Gastroesophageal sphincter (tissue), 3 donors: Measurements from ENCODE around the gene SMARCE1.

Experiments
- EP300 ChIP-seq: sonication (generic); formaldehyde crosslinking; IDR thresholded peaks from one replicate; pipeline ENCODE4 v1.6.1; 2017; ENCODE audit warnings: antibody characterized with exemption, mild to moderate bottlenecking
- POLR2A ChIP-seq, 2 donors: fragments of 450-650 bp; IDR thresholded peaks; one replicate each; pipeline ENCODE4 v1.6.1; 2017; ENCODE audit warnings: antibody characterized with exemption in 2 of 2, mild to moderate bottlenecking in 2 of 2, moderate library complexity in 1 of 2
- POLR2AphosphoS5 ChIP-seq: sonication (generic); formaldehyde crosslinking; IDR thresholded peaks from one replicate; pipeline ENCODE4 v1.6.1; 2017; ENCODE audit warnings: antibody characterized with exemption
- TF ChIP-seq, protein P1 (sequence below), 4 experiments: fragments of 200-600 bp in 2 of 4; fragments of 450-650 bp in 2 of 4; sonication (generic) in 1 of 4; IDR thresholded peaks; one replicate each; pipeline ENCODE4 v1.5.1; 2017 to 2019; ENCODE audit warnings: antibody characterized with exemption in 4 of 4, mild to moderate bottlenecking in 2 of 4, moderate library complexity in 2 of 4

DNA sequence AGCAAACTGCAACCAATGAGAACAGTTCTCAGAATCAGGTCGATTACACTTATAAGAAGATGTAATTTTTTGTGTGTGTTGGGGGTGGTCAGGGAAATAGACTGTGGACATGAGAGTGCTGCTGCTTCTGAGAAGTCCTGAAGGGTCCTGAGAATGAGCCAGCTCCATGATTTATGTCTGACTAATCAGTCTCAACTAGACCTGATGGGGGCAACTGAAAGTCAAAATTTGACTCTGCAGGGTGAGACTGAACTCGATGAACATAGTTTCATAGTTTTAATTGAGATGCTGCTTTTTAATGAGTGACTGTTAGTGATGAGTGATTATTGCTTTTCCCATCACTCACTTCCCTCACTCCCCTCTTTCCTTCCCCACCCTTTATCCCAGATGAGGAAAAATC is 37.3 kb downstream of the SMARCE1 start:
- TF ChIP-seq POLR2A (IDR thresholded peaks at IDR 0.05) (no peak), POLR2AphosphoS5 (no peak), EP300 (no peak)
- TF ChIP-seq, protein P1, sequence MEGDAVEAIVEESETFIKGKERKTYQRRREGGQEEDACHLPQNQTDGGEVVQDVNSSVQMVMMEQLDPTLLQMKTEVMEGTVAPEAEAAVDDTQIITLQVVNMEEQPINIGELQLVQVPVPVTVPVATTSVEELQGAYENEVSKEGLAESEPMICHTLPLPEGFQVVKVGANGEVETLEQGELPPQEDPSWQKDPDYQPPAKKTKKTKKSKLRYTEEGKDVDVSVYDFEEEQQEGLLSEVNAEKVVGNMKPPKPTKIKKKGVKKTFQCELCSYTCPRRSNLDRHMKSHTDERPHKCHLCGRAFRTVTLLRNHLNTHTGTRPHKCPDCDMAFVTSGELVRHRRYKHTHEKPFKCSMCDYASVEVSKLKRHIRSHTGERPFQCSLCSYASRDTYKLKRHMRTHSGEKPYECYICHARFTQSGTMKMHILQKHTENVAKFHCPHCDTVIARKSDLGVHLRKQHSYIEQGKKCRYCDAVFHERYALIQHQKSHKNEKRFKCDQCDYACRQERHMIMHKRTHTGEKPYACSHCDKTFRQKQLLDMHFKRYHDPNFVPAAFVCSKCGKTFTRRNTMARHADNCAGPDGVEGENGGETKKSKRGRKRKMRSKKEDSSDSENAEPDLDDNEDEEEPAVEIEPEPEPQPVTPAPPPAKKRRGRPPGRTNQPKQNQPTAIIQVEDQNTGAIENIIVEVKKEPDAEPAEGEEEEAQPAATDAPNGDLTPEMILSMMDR (IDR thresholded peaks at IDR 0.05): no peak
